Stimulated activated CD8-positive, alpha-beta memory T cell treated with anti-CD3 and anti-CD28 coated beads, Interleukin-15, amount 100 ng/mL, for 48 hours (primary cell): ENCODE results near the gene TMTC1.

Experiments
- DNase-seq, 2 donors: peaks; one replicate each; pipeline ENCODE4 v3.0.0-alpha.2; 2020; ENCODE audit warnings: low read depth in 2 of 2

Gene TMTC1

GRCh38 chr12:29616664-29617406 lies 166.9 kb downstream of the TMTC1 start:
- no peak for DNase-seq

DNA sequence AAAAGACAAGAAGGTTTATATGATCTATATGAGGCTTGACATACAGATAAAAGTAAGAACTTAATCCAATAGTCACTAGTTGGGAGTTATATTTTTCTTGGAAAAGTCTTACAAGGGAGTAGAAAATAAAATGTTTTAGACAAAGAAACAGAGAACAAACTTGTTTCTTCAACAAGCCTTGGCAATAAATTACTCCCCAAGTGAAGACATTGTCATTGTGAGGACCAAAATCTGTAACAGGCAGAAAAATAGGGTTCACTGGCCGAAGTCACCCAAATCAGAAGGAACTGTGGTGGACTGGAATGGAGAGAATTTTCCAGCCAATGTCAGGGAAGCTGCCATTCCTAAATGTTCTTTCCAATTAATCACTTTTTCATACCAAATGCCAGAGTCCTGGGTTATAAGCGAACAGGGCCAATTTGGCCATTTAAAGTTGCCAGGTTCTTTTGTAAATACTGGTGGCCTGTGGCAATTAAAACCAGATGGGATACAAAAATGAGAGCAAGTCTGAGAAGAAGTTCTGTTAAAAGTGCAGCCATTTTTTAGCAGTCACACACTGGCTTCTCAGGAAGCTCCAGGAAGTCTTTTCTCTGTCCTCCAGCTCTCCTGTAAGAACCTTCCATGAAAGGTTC lies 168.9 kb downstream of the TMTC1 start:
- DNase-seq: no peak

DNA sequence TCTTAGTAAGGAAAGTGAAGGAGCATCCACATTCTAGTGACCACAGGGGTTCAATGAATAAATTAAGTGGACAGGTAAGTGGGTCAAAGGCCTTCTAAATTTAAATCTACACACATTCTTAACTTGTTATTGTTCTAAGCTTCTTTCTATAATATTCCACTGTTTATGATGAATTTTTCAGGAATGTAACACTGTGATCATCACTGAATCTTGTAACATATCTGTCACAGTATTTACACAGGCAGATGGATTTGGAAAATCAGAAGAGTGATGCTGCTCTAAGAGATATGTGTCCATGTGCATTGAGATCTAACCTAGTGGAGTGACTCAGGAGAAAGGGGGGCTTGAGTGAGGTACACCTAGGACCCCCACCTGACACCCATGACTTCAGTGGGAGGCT lies 170.8 kb downstream of the TMTC1 start:
- DNase-seq: no peak

DNA sequence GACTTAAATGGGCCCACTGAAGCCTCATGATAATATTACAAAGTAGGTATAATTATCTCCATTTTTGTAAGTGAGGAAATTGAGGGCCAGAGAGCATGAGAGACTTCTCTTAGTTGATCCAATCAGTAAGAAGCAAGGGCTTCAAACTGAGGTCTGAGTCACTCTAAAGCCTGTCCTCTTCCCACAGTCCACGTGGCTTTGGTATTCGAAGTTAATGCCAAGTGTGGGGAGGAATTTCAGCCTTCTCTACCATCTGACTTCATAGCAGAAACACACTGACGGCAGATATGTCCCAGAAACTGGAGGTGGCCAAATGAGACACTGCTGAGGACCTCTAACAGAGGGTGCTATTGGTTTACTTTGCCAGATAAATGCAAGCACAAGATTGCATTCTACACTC lies 171.8 kb downstream of the TMTC1 start:
- DNase-seq: no peak

DNA sequence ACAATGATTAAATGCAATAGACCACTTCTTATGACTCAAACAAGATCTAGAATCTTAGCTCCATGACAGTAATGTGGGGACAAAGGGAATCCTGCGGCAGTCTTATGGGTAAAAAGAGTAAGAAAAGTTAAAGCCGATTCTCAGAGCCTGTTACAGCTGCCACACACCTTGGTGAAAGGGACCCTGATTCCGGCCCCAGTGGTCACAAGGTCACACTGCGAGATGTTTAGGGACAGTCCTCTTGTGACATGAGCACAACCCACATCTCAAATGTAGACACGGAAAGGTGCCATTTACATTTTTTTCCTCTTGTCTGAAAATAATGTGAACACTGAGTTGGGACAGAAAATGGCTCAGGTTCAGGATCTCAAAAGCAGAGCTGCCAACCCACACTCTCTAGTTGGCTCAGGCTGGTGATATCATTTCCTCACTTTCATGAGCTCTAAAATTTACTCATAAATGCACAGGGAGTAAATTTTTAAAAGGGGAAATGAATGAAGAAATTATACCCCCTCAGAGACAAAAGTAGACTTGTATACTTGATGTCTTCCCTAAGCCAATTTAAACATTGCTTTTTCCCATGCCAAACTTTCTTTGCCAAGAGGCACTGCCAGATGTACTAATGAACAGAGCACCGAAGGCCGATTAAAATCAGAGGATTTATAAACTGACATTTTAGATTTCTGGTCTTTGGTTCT lies 173.1 kb downstream of the TMTC1 start:
- no peak for DNase-seq

DNA sequence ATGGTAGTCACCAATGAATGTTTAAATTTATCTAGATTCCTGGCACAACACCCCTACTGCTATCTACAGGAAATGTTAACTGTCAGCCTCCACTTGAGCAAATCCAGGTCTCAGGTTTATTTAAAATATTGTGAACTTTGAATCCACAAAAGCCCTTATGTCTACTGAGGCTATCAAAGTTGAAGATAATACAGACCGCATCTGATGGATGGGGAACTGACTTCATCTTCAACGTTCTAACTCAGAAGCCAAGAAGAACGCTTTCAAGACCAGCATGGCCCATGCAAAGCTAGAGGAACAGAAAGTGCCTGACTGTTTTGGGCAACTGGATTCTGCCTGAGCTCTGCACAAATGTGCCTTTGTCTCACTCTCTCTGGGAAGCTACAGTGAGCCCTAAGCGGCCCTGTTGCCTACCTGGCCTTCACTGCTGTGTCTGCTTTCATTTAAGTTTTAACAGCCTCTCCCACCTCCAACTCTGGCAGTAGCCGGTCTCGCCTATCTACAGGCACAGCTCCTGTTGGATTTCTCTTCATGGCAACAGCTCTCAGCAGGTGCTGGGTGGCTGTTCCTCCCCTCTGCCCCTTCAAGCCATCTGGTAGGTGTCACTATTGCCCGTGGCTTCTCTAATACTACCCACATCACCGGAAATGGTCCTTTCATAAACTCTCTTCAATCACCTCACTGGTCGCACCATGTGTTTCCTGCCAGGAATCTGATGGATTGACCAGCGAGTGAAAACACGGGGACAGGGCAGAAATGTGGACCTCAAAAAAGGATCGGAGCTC lies 174.1 kb downstream of the TMTC1 start:
- no peak for DNase-seq

GRCh38 chr12:29608581-29608980 lies 175.2 kb downstream of the TMTC1 start:
- no peak for DNase-seq

DNA sequence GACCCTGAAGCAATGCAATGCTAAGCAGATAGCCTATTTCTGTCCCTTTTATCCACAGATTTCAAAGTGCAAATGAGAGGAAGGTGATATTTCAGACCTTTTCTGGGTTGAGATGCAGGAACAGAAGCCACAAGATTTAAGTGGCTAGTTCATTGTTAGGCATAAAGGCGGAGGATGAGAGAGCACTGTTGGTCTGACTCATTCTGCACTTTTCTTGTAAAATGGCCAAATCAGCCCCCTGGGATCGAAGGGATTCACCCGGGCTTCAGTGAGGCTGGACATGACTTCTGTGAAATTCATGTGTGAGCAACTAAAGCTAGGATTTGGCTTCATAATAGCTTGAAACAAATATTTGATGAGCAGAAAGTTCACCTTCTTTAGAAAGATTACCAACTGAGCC lies 184.4 kb downstream of the TMTC1 start:
- no peak for DNase-seq

GRCh38 chr12:29595071-29595755 lies 188.5 kb downstream of the TMTC1 start:
- no peak for DNase-seq

GRCh38 chr12:29593001-29593400 lies 190.7 kb downstream of the TMTC1 start:
- no peak for DNase-seq

GRCh38 chr12:29591140-29592020 lies 192.4 kb downstream of the TMTC1 start:
- DNase-seq: no peak

DNA sequence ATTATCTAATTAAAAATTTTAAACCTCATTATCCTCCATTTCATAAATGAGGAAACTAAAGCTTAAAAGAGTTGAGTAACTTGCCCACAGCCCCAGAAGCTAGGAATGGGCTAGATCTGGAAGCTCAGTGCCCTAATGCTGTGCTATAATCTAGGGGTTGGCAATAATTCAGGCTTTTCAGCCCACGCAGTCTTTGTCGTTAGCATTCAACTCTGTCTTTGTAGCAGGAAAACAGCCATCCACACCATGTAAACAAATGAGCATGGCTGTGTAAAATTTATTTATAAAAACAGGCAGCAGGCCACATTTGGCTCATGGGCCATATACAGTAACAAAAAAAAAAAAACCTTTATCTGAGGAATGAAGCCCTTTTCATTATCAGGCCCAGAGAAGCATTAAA lies 193.9 kb downstream of the TMTC1 start:
- no peak for DNase-seq

DNA sequence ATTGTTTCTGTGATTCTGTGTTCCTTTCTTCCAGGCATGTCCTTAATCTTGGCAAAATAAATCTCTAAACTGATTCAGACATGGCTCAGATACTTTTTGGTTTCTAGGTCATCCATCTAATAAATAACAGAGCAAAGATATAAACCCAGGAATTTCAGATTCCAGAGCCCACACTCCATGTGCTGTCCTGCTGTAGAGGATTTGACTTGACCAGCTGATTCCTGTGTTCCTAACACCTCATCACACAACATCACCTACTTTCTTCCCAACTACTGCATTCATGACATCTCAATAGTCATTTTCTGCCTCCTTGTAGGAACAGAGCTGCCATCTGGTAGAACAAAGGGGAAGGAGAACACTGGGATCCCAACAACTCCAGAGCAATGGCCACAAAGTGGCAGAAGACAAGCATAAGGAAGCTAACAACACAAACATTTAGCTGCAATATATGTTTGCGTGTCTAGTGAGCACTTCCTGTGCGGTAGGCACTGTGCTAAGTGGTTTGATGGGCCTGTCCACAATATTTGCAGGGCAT lies 194.4 kb downstream of the TMTC1 start:
- DNase-seq: no peak

DNA sequence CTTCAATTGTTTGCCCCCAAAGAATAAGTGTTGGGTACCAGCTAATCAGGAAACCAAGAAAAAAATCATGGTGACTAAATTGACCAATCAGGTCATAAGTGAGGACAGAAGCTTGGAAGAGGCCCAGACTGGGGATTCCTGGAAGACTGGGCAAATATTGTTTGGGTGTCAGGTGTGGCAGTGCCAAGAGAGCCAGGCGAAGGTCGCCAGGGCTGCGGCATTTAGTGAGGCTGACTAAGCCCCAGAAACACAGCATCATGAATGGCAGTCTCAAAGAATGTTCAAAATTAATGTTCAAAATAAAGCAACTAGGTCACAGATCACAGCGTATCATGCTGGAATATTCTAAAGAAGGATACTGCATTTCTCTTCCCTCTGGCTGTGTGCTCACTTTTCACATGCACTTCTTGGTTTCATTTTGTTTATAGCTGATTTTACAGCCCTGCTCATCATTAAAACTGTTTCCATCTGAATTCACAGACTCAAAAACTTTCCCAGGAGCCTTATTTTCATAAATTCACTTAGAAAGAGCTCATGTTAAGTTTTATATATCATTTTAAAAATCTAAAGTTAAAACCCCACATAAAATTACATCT lies 201.0 kb downstream of the TMTC1 start:
- DNase-seq: no peak

- no peak for DNase-seq
Observed at GRCh38 chr12:29582146-29582545, 201.6 kb downstream of the TMTC1 start.

GRCh38 chr12:29581631-29582030 lies 202.1 kb downstream of the TMTC1 start:
- no peak for DNase-seq

- DNase-seq: no peak
Observed at GRCh38 chr12:29580971-29581370, 202.8 kb downstream of the TMTC1 start.

GRCh38 chr12:29578731-29579130 lies 205.0 kb downstream of the TMTC1 start:
- no peak for DNase-seq

- DNase-seq: no peak
Observed at GRCh38 chr12:29578070-29578469, 205.7 kb downstream of the TMTC1 start.

DNA sequence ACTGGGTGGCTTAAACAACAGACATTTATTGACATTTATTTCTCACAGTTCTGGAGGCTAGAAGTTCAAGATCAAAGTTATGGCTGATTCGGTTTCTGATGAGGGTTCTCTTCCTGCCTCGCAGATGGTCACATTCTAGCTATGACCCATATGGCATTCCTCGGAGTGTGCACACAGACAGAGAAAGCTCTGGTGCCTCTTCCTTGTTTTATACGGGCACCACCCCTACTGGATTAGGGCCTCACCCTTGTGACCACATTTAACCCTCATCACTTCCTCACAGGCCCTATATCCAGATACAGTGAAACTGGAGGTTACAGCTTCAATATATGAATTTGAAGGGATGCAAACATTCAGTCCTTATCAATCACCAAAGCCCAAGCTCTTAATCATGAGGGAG lies 209.2 kb downstream of the TMTC1 start:
- DNase-seq: no peak
